ENCODE results near the gene MN1.

Gene MN1

DNA sequence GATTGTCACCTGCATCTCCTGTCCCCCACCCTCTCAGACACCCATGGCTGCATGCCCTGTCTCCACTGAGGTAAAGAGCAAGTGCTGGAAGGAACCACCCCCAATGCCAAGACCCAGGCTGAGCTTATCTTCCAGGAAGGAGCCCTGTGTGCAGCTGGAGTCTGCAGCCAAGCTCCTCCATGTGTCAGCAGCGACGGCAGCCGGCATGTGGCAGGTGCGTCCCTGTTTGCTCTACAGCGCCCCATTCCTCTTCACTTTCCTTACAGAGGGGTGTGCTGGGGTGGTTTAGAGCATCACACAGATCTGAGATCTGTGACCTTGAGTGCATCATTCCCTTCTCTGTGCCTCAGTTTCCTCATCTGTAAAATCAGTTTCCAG is 7.7 kb upstream of the MN1 start (continued):
- TF ChIP-seq TSHZ2 (CRISPR knock-in tag; IDR thresholded peaks at IDR 0.05) (no peak), ESRRG (CRISPR knock-in tag; IDR thresholded peaks at IDR 0.05) (no peak), ZFP3 (CRISPR knock-in tag; IDR thresholded peaks at IDR 0.05) (no peak), OSR1 (CRISPR knock-in tag; IDR thresholded peaks at IDR 0.05) (no peak), TOX (CRISPR knock-in tag; IDR thresholded peaks at IDR 0.05; ENCODE audit: borderline replicate concordance) (no peak), ZFP30 (CRISPR knock-in tag; IDR thresholded peaks at IDR 0.05) (no peak), ZNF70 (CRISPR knock-in tag; IDR thresholded peaks at IDR 0.05) (no peak)

DNA sequence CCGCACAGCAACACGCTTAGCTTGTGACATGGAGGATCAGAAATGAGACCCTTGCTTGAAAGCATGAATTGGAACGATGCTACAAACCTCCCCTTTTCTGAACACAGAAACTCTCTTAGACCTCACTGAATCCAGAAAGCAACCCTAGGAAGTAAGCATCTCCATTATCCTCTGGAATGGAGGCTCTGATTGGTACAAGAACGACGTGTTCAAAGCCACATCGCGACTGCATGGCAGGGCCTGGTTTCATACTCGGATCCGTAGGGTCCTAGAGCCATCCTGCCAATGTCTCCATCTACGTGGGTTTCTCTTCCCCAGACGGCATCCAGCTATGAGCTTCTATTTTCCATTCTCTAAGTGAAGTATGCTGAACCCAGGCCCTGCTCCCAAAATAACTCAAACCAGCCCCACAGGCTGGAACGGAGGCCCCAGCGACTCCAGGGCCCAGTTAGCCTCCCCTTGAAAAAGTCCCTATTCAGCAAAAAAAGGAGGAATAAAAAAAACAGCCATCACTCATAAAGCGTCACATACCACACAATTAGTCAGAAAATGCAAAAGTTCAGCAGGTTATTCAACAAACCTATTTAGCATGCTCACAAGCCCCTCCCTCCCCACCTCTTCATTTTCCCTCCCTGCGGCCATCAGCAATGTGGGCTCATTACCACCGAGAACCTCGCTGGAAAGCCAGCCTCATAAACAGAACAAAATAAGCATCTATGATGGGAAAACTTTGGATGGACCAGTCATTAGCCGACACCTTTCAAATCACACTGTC is 7.1 kb upstream of the MN1 start:
- TF ChIP-seq, protein P1, sequence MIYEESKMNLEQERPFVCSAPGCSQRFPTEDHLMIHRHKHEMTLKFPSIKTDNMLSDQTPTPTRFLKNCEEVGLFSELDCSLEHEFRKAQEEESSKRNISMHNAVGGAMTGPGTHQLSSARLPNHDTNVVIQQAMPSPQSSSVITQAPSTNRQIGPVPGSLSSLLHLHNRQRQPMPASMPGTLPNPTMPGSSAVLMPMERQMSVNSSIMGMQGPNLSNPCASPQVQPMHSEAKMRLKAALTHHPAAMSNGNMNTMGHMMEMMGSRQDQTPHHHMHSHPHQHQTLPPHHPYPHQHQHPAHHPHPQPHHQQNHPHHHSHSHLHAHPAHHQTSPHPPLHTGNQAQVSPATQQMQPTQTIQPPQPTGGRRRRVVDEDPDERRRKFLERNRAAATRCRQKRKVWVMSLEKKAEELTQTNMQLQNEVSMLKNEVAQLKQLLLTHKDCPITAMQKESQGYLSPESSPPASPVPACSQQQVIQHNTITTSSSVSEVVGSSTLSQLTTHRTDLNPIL (CRISPR knock-in tag; IDR thresholded peaks at IDR 0.05; ENCODE audit: low read depth) = no peak
- TF ChIP-seq GLIS3 (CRISPR knock-in tag; IDR thresholded peaks at IDR 0.05) (no peak), PPARA (CRISPR knock-in tag; IDR thresholded peaks at IDR 0.05; ENCODE audit: borderline replicate concordance) (no peak), ZC3H10 (CRISPR knock-in tag; IDR thresholded peaks at IDR 0.05) (no peak), ZNF8 (CRISPR knock-in tag; IDR thresholded peaks at IDR 0.05) (no peak), ISL1 (CRISPR knock-in tag; IDR thresholded peaks at IDR 0.05) (no peak), ZFP30 (CRISPR knock-in tag; IDR thresholded peaks at IDR 0.05) (no peak), ARNTL (CRISPR knock-in tag; IDR thresholded peaks at IDR 0.05; ENCODE audit: borderline replicate concordance, low read depth) (no peak), POU6F1 (CRISPR knock-in tag; IDR thresholded peaks at IDR 0.05; ENCODE audit: borderline replicate concordance, low read depth) (no peak), TOX (CRISPR knock-in tag; IDR thresholded peaks at IDR 0.05; ENCODE audit: borderline replicate concordance) (no peak), TCF4 (CRISPR knock-in tag; IDR thresholded peaks at IDR 0.05; ENCODE audit: borderline replicate concordance) (no peak), CSDC2 (CRISPR knock-in tag; IDR thresholded peaks at IDR 0.05) (no peak), ZNF70 (CRISPR knock-in tag; IDR thresholded peaks at IDR 0.05) (no peak), CSRNP3 (CRISPR knock-in tag; IDR thresholded peaks at IDR 0.05) (no peak), ZFP3 (CRISPR knock-in tag; IDR thresholded peaks at IDR 0.05) (no peak), OSR1 (CRISPR knock-in tag; IDR thresholded peaks at IDR 0.05) (no peak), RARB (CRISPR knock-in tag; IDR thresholded peaks at IDR 0.05) (no peak)
- no peak for ATAC-seq

DNA sequence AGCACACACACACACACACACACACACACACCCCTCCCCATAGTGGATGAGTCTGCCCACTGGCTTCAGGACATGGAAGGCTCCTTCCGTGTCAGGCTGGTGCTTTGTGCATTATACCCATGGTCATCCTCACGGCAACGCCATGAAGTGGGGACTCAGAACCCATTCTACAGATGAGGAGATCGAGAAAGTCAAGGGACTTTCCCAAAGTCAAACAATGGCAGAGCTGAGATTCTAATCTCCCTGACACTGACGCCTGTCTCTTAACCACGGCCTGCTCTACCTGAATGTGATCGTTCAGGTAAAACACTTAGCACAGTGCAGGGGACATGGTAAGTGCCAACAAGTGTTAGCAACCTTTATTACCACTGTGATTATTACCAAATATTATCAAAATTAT is 4.3 kb upstream of the MN1 start:
- no peak for TF ChIP-seq CSRNP3 (CRISPR knock-in tag; IDR thresholded peaks at IDR 0.05)

More for the DNA sequence above, 4.3 kb upstream of the MN1 start:
- no peak for ATAC-seq

All from SK-N-SH treated with all-trans-retinoic acid at 6 μM for 48 hours (cell line).